ENCODE results near the gene TMEM238.

Gene TMEM238

GRCh38 chr19:55358493-55358892 lies 25.6 kb downstream of the TMEM238 start:
- DNase-seq (ENCODE audit: low read depth, low spot score) = no peak

DNA sequence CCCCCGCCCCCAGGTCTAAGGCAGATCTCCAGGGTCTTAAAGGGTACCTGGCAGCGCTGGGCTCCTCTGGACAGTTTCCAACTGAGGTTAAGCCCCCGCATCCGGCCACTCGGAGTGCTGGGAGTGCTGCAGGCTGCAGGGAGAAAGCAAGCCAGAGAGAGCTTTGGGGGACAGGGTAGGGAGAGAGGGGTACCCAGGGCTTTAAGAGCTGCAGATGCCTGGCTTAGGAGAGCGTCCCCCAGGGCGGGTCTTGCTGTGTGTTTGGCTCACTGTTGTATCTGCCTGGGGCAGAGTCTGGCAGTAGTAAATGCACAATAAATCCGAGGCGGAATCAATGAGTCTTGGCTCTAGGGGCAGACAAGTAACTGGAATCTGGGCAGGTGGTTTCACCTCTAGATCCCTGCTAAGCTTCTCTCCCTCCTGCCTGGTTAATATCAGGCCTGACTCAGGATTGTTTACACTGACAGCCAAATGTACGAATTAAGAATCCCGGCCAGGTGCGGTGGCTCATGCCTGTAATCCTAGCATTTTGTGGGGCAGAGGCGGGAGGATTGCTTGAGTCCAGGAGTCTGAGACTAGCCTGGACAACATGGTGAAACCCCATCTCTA lies 28.8 kb downstream of the TMEM238 start:
- DNase-seq (ENCODE audit: low read depth, low spot score) = no peak

DNA sequence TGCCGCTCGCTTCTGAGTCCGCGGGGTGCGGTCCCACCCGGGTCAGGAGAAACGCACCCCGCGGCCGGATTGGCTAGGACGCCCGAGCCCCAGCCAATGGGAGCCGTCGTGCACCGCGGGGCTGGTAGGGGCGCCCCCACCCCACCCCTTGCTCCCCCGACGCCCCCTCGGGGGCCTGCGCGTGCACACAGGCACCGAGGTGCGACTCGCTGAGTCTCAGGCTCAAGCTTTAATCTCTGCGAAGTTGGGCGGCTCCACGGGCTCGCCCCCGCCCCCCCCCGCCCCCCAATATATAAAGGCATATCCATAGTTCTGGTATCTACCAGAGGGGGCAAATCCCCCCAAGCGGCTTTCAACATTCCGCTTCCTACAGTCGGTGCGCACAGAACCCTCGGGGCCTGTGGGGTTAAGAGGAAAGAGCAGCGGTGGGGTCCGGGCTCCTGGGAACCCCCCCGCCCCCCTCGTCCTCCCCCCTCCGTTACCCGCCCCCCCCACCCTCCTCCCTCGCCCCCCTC lies 29.3 kb downstream of the TMEM238 start, which contains the start of gene COX6B2:
Gene COX6B2 (minus strand): TSS at position 22 of the 515 bp plus-strand sequence. CDS start 198 bp downstream, outside the sequence.
- no peak for DNase-seq (ENCODE audit: low read depth, low spot score)

- no peak for DNase-seq (ENCODE audit: low read depth, low spot score)
Measured at GRCh38 chr19:55353803-55354697, 30.0 kb downstream of the TMEM238 start.

GRCh38 chr19:55353356-55353802 lies 30.7 kb downstream of the TMEM238 start:
- DNase-seq (ENCODE audit: low read depth, low spot score) = no peak

DNA sequence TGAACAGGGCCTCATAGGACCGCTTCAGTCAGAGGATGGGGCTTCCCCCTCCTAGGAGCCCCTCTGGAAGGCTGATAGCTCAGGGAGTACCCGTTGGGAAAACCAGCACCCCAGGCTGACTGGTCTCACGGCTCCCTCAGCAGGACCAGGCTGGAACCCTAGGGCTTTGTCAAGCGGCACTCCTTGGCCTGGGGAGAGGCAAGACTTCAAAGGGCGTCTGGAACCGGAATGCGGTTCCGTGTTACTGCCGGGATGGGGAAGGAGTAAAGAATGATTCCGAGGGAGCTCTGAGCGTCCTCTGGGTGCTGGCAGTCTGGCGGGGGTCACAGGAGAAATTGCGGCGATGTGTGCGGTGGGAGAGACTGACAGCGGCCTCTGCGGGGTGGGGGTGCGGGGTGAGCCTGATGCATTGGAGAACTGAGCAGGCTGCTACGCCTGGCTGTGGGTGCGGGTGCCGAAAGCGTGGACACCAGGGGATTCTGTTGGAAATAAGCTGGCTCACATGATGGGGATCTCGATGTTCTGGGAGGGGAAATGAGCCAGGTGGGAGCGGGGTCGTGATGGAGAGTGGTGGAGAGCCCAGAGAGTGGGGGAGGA lies 31.4 kb downstream of the TMEM238 start:
- no peak for DNase-seq (ENCODE audit: low read depth, low spot score)

DNA sequence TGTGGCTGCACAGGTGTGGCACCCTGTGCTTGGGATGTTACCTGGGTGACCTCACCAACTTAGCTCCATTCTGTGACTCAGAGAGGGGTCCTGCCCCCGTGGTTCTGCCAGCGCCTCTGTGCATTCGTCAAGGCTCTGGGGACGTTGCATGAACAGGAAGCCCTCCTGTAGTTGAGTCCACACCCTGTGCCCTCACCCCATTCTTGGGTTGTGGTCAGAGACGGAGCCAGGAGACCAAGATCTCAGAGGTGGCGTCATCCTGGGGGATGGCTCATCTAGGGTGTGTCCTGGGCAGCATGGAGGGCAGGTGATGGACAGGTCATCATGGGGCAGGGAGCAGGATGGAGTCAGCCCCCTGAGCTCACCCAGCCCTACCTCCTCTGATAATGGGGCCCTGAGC lies 32.1 kb downstream of the TMEM238 start:
- DNase-seq (ENCODE audit: low read depth, low spot score) = no peak

GRCh38 chr19:55350620-55351315 lies 33.3 kb downstream of the TMEM238 start:
- DNase-seq (ENCODE audit: low read depth, low spot score) = no peak

DNA sequence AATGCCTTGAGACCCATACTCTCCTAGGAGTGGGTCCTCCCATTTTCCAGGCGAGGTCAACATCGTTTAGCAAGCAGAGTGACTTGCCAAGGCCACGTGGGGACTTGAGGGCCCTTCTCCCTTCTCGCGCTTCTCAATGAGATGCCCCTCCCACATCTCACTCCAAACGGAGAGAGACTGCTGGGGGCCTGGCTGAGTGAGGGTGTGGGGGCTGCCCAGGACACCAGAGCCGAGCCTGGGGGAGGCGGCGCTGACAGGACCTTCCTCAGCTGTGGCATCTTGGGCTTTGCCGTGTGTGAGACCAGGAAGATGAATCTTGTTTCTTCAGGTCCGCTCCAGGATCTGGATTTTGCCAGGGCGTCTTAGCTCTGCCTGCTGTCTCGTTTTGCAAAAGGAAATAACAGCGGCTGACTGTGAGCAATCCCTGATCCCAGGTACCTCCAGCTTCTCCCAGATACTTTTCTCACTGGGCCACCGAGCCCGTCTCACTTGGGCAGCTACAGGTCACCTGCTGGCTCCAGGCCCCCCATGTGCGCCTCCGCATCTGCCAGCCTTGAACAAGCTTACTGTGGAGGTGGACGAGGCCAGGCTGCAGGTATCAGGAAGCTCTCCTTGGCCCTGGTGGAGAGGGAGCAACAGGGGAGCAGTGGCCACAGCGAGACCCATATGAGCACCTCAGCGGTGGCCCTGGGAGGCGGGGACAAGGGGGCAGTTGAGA lies 35.6 kb downstream of the TMEM238 start:
- DNase-seq (ENCODE audit: low read depth, low spot score) = no peak

DNA sequence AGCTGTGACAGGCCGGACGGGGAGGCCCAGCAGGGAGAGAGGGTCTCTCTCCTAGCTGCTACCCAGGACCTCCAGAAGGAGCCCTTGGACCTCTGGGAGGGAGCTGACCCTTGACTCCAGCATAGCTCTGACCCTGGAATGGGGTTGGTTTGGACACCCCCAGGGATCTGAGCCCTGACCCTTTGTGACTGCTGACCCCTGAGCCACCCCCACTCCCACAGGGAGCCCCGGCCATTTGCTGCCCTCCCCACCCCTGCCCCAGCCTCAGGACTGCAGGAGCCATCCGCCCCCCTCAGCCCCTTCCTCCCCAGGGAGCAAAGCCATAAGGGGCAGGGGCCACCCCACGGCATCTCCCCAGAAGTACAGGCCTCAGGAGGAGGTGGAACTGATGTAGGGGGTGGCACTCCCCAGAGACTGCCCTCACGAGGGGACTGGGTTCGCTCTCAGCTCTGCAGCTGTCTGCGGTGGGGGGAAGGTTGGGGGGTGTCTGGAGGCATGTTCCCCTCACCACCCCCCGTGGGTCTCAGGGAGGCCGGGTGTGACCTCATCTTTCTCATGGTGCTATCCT lies 36.6 kb downstream of the TMEM238 start:
- no peak for DNase-seq (ENCODE audit: low read depth, low spot score)

DNA sequence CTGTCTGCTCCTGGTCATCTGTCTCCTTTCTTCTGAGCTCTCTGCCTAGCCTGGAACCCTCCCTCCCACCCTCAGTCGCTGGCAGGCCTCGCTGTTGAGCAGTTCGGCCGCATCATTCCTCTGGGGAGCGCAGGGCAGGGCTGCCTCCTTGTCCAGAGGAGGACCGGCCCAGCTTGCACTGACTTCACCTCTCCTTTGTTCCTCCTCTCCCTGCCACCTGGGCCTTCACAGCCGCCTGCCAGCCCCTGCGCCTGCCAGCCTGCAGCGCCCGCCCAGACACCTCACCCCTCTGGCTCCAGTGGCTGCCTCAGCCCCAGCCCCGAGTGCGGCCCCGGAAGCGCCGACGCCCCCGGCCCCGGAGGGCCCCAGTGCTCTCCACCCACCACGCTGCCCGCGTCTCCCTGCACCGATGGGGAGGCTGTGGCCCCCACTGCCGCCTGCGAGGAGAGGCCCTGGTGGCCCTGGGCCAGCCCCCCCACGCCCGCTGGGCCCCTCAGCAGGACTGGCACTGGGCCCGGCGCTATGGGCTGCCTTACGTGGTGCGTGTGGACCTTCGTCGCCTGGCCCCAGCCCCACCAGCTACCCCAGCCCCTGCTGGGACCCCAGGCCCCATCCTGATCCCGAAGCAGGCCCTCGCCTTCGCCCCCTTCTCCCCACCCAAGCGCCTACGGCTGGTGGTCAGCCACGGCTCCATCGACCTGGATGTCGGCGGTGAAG lies 37.2 kb downstream of the TMEM238 start:
- DNase-seq (ENCODE audit: low read depth, low spot score) = no peak

GRCh38 chr19:55345818-55346724 lies 38.0 kb downstream of the TMEM238 start:
- DNase-seq (ENCODE audit: low read depth, low spot score) = no peak

- DNase-seq (ENCODE audit: low read depth, low spot score) = no peak
Measured at GRCh38 chr19:55345101-55345817, 38.8 kb downstream of the TMEM238 start.

- DNase-seq (ENCODE audit: low read depth, low spot score) = no peak
Measured at GRCh38 chr19:55344444-55344843, 39.6 kb downstream of the TMEM238 start.

GRCh38 chr19:55341595-55342531 lies 42.2 kb downstream of the TMEM238 start:
- DNase-seq (ENCODE audit: low read depth, low spot score) = no peak

GRCh38 chr19:55341171-55341588 lies 42.9 kb downstream of the TMEM238 start:
- no peak for DNase-seq (ENCODE audit: low read depth, low spot score)

GRCh38 chr19:55340784-55341147 lies 43.3 kb downstream of the TMEM238 start:
- DNase-seq (ENCODE audit: low read depth, low spot score) = no peak
